Measurements from ENCODE around the gene XRRA1. TPM values are rescaled to one million over a fixed set of nuclear protein-coding genes. Genes with fewer than 3 reads are reported as not detected.

The XRRA1 gene
- total and polyA plus RNA-seq, 2 of the 13 experiments (the other 11 are each of a cell fraction or from before 2014, with no cell fraction given), result 7.6 to 10.5 TPM

DNA sequence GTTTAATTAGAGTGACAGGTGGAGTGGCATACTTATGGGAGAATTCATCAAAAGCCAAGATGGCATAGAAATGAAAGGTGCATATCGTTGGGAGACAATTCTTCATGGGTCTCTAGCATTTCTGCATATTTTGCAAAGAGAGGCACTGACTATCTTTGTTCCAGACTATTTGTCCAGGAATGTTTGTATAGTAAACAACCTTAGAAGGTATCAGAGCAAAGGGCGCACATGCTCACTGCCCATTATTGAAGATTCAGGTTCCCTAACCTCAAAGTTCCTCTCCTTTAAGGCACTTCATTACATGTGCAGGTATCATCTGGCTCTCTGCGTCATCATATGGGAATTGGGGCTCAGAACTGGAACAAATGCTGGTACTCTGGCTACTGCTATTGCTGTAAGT, 35.2 kb upstream of the XRRA1 start (continued):
- TF ChIP-seq, protein P1, sequence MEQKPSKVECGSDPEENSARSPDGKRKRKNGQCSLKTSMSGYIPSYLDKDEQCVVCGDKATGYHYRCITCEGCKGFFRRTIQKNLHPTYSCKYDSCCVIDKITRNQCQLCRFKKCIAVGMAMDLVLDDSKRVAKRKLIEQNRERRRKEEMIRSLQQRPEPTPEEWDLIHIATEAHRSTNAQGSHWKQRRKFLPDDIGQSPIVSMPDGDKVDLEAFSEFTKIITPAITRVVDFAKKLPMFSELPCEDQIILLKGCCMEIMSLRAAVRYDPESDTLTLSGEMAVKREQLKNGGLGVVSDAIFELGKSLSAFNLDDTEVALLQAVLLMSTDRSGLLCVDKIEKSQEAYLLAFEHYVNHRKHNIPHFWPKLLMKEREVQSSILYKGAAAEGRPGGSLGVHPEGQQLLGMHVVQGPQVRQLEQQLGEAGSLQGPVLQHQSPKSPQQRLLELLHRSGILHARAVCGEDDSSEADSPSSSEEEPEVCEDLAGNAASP (CRISPR knock-in tag; IDR thresholded peaks at IDR 0.05; ENCODE audit: borderline replicate concordance), result no peak
- no peak for TF ChIP-seq SOX6 (IDR thresholded peaks at IDR 0.05)
- peak; percentile 31; the same call in 1 of the 2 replicates for TF ChIP-seq SOX6 (CRISPR knock-in tag; IDR thresholded peaks at IDR 0.05)
- TF ChIP-seq, protein P2, sequence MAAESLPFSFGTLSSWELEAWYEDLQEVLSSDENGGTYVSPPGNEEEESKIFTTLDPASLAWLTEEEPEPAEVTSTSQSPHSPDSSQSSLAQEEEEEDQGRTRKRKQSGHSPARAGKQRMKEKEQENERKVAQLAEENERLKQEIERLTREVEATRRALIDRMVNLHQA (CRISPR knock-in tag; IDR thresholded peaks at IDR 0.05), result no peak
- TF ChIP-seq ZNF30 (CRISPR knock-in tag; IDR thresholded peaks at IDR 0.05), result no peak
- TF ChIP-seq, protein P3, sequence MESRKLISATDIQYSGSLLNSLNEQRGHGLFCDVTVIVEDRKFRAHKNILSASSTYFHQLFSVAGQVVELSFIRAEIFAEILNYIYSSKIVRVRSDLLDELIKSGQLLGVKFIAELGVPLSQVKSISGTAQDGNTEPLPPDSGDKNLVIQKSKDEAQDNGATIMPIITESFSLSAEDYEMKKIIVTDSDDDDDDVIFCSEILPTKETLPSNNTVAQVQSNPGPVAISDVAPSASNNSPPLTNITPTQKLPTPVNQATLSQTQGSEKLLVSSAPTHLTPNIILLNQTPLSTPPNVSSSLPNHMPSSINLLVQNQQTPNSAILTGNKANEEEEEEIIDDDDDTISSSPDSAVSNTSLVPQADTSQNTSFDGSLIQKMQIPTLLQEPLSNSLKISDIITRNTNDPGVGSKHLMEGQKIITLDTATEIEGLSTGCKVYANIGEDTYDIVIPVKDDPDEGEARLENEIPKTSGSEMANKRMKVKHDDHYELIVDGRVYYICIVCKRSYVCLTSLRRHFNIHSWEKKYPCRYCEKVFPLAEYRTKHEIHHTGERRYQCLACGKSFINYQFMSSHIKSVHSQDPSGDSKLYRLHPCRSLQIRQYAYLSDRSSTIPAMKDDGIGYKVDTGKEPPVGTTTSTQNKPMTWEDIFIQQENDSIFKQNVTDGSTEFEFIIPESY (CRISPR knock-in tag; IDR thresholded peaks at IDR 0.05), result no peak
- TF ChIP-seq, protein P4, sequence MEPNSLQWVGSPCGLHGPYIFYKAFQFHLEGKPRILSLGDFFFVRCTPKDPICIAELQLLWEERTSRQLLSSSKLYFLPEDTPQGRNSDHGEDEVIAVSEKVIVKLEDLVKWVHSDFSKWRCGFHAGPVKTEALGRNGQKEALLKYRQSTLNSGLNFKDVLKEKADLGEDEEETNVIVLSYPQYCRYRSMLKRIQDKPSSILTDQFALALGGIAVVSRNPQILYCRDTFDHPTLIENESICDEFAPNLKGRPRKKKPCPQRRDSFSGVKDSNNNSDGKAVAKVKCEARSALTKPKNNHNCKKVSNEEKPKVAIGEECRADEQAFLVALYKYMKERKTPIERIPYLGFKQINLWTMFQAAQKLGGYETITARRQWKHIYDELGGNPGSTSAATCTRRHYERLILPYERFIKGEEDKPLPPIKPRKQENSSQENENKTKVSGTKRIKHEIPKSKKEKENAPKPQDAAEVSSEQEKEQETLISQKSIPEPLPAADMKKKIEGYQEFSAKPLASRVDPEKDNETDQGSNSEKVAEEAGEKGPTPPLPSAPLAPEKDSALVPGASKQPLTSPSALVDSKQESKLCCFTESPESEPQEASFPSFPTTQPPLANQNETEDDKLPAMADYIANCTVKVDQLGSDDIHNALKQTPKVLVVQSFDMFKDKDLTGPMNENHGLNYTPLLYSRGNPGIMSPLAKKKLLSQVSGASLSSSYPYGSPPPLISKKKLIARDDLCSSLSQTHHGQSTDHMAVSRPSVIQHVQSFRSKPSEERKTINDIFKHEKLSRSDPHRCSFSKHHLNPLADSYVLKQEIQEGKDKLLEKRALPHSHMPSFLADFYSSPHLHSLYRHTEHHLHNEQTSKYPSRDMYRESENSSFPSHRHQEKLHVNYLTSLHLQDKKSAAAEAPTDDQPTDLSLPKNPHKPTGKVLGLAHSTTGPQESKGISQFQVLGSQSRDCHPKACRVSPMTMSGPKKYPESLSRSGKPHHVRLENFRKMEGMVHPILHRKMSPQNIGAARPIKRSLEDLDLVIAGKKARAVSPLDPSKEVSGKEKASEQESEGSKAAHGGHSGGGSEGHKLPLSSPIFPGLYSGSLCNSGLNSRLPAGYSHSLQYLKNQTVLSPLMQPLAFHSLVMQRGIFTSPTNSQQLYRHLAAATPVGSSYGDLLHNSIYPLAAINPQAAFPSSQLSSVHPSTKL (CRISPR knock-in tag; IDR thresholded peaks at IDR 0.05), result 0 out of 2 replicates have a peak, but pooled peaks have one; percentile 45
- no peak for TF ChIP-seq PHF20 (CRISPR knock-in tag; IDR thresholded peaks at IDR 0.05)
- TF ChIP-seq SOX13 (IDR thresholded peaks at IDR 0.05), result no peak
- peak in 1 of 2 experiments; percentile 38; a peak in 1 of 4 replicates for TF ChIP-seq SOX13 (CRISPR knock-in tag; conservative IDR thresholded peaks at IDR 0.05 in 1 of 2, IDR thresholded peaks at IDR 0.05 in 1 of 2)
- TF ChIP-seq PHF8 (CRISPR knock-in tag; IDR thresholded peaks at IDR 0.05), result no peak
- TF ChIP-seq FOXA3 (CRISPR knock-in tag; IDR thresholded peaks at IDR 0.05), result peak; percentile 64
- TF ChIP-seq SP2 (CRISPR knock-in tag; IDR thresholded peaks at IDR 0.05), result no peak
- TF ChIP-seq ZMYM3 (CRISPR knock-in tag; IDR thresholded peaks at IDR 0.05), result no peak
- TF ChIP-seq, protein P5, sequence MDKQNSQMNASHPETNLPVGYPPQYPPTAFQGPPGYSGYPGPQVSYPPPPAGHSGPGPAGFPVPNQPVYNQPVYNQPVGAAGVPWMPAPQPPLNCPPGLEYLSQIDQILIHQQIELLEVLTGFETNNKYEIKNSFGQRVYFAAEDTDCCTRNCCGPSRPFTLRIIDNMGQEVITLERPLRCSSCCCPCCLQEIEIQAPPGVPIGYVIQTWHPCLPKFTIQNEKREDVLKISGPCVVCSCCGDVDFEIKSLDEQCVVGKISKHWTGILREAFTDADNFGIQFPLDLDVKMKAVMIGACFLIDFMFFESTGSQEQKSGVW (CRISPR knock-in tag; IDR thresholded peaks at IDR 0.05; ENCODE audit: borderline replicate concordance), result no peak
- TF ChIP-seq MED13 (CRISPR knock-in tag; IDR thresholded peaks at IDR 0.05), result no peak
- TF ChIP-seq ZBTB3 (CRISPR knock-in tag; IDR thresholded peaks at IDR 0.05; ENCODE audit: borderline replicate concordance, low read depth), result no peak
- TF ChIP-seq, protein P6, sequence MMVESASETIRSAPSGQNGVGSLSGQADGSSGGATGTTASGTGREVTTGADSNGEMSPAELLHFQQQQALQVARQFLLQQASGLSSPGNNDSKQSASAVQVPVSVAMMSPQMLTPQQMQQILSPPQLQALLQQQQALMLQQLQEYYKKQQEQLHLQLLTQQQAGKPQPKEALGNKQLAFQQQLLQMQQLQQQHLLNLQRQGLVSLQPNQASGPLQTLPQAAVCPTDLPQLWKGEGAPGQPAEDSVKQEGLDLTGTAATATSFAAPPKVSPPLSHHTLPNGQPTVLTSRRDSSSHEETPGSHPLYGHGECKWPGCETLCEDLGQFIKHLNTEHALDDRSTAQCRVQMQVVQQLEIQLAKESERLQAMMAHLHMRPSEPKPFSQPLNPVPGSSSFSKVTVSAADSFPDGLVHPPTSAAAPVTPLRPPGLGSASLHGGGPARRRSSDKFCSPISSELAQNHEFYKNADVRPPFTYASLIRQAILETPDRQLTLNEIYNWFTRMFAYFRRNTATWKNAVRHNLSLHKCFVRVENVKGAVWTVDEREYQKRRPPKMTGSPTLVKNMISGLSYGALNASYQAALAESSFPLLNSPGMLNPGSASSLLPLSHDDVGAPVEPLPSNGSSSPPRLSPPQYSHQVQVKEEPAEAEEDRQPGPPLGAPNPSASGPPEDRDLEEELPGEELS (CRISPR knock-in tag; IDR thresholded peaks at IDR 0.05), result 0 out of 2 replicates have a peak, but pooled peaks have one; percentile 18
